ENCODE data around the gene HPSE. TPM values are rescaled to one million over a fixed set of nuclear protein-coding genes. Genes with fewer than 3 reads are reported as not detected.

The HPSE gene
- total RNA-seq, 1 experiment from 2014 or later: 12.6 TPM

DNA sequence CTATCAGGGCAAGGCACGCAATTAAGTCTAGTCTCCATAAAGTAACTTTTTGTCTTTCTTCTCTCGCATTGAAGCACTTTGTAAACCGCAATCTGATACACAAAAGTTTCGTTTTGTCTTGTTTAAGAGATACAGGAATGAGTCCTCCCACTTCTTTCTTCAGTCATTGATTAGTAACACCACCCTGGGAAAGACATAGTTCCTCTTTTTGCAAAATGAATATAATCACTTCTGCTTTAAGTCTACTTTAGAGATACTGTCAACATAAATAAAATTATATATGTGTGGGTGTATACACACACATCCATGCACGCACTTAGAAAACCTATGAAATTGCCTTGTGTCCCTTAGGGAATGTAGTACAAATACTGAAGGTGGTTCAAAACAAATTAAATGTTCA is 61.7 kb downstream of the HPSE start:
- H3K9me2 ChIP-seq (ENCODE audit: insufficient read depth): no peaks in the 10 kb centered on the region
- ChIA-PET POLR2A (no interaction called here), CTCF (interaction anchor here (1.3 to 3.5 kb wide), 3 partner anchors 9 to 12 kb away, joined by 4 to 11 read pairs (median 8); partner anchors contain the start of gene COQ2), RAD21 (ENCODE audit: low non-redundant PET in 1 of 2, low total read pairs in 2 of 2, uncharacterized antibody in 2 of 2, unreplicated experiment in 2 of 2) (no interaction called here)
- peaks cover 3 to 9% of the 10 kb centered on the region in 2 experiments; a peak in 1 of 4 replicates for H3K36me3 ChIP-seq (ENCODE audit: control insufficient read depth in 1 of 2, insufficient read depth in 2 of 2, low read length in 2 of 2)
- DNase-seq (ENCODE audit: low read depth, low spot score) (no peak), ATAC-seq (no peak)
- H3K27ac ChIP-seq (ENCODE audit: low read depth, low read length): no peak overlapping the region
- no peaks in the 10 kb centered on the region for H3K79me2 ChIP-seq (ENCODE audit: insufficient read depth, low read length)
- H2AFZ ChIP-seq (ENCODE audit: low read depth, low read length, poor library complexity, severe bottlenecking): no peak overlapping the region
- H3K9me3 ChIP-seq (ENCODE audit: control insufficient read depth in 1 of 2, insufficient read depth in 1 of 2, low read depth in 1 of 2, low read length in 2 of 2): no peaks in the 10 kb centered on the region
- no peak overlapping the region for H3K9ac ChIP-seq (ENCODE audit: low read length)
- no TSS peak for BruUV-seq (replicated peaks)
- intact Hi-C loops (cut with micrococcal nuclease): no loop called here
- H4K20me1 ChIP-seq (ENCODE audit: insufficient read depth): no peaks in the 10 kb centered on the region
- no peaks in the 10 kb centered on the region for H3K4me1 ChIP-seq (ENCODE audit: control insufficient read depth in 1 of 2, insufficient read depth in 2 of 2, low read length in 2 of 2)
- no peak for TF ChIP-seq CBX3 (IDR thresholded peaks at IDR 0.05; ENCODE audit: low read depth)
- TF ChIP-seq, protein P1, sequence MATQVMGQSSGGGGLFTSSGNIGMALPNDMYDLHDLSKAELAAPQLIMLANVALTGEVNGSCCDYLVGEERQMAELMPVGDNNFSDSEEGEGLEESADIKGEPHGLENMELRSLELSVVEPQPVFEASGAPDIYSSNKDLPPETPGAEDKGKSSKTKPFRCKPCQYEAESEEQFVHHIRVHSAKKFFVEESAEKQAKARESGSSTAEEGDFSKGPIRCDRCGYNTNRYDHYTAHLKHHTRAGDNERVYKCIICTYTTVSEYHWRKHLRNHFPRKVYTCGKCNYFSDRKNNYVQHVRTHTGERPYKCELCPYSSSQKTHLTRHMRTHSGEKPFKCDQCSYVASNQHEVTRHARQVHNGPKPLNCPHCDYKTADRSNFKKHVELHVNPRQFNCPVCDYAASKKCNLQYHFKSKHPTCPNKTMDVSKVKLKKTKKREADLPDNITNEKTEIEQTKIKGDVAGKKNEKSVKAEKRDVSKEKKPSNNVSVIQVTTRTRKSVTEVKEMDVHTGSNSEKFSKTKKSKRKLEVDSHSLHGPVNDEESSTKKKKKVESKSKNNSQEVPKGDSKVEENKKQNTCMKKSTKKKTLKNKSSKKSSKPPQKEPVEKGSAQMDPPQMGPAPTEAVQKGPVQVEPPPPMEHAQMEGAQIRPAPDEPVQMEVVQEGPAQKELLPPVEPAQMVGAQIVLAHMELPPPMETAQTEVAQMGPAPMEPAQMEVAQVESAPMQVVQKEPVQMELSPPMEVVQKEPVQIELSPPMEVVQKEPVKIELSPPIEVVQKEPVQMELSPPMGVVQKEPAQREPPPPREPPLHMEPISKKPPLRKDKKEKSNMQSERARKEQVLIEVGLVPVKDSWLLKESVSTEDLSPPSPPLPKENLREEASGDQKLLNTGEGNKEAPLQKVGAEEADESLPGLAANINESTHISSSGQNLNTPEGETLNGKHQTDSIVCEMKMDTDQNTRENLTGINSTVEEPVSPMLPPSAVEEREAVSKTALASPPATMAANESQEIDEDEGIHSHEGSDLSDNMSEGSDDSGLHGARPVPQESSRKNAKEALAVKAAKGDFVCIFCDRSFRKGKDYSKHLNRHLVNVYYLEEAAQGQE (IDR thresholded peaks at IDR 0.05; ENCODE audit: low read depth): no peak
- no peak for TF ChIP-seq EZH2phosphoT487 (IDR thresholded peaks at IDR 0.05; ENCODE audit: borderline replicate concordance)
- no peak for TF ChIP-seq YY1 (IDR thresholded peaks at IDR 0.05; ENCODE audit: extremely low read depth, insufficient replicate concordance, low read depth, low read length)
- TF ChIP-seq, protein P2, sequence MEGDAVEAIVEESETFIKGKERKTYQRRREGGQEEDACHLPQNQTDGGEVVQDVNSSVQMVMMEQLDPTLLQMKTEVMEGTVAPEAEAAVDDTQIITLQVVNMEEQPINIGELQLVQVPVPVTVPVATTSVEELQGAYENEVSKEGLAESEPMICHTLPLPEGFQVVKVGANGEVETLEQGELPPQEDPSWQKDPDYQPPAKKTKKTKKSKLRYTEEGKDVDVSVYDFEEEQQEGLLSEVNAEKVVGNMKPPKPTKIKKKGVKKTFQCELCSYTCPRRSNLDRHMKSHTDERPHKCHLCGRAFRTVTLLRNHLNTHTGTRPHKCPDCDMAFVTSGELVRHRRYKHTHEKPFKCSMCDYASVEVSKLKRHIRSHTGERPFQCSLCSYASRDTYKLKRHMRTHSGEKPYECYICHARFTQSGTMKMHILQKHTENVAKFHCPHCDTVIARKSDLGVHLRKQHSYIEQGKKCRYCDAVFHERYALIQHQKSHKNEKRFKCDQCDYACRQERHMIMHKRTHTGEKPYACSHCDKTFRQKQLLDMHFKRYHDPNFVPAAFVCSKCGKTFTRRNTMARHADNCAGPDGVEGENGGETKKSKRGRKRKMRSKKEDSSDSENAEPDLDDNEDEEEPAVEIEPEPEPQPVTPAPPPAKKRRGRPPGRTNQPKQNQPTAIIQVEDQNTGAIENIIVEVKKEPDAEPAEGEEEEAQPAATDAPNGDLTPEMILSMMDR (IDR thresholded peaks at IDR 0.05 in 2 of 3, conservative IDR thresholded peaks at IDR 0.05 in 1 of 3; ENCODE audit: borderline replicate concordance in 1 of 3, insufficient read depth in 1 of 3, low read depth in 2 of 3, low read length in 2 of 3): no peak
- no peak for TF ChIP-seq SIN3A (IDR thresholded peaks at IDR 0.05; ENCODE audit: low read depth)
- no peak for TF ChIP-seq CEBPB (IDR thresholded peaks at IDR 0.05; ENCODE audit: low read depth)
- no peak for TF ChIP-seq EGR1 (IDR thresholded peaks at IDR 0.05; ENCODE audit: low read depth)
- no peak for TF ChIP-seq RAD21 (IDR thresholded peaks at IDR 0.05; ENCODE audit: low read depth)
- no peak for TF ChIP-seq POLR2A (IDR thresholded peaks at IDR 0.05; ENCODE audit: borderline replicate concordance, extremely low read depth, insufficient read depth, insufficient read length)
- no peak for TF ChIP-seq ATF3 (IDR thresholded peaks at IDR 0.05)
- H3K4me3 ChIP-seq (replicated peaks in 1 of 2; ENCODE audit: low read depth in 1 of 2, low read length in 2 of 2): no peak overlapping the region
- H3K27me3 ChIP-seq (ENCODE audit: insufficient read depth, low read length): no peaks in the 10 kb centered on the region
- no peak overlapping the region for H3K4me2 ChIP-seq (ENCODE audit: low read length)
